ENCODE measurements around the gene CHRNE.

CHRNE gene

DNA sequence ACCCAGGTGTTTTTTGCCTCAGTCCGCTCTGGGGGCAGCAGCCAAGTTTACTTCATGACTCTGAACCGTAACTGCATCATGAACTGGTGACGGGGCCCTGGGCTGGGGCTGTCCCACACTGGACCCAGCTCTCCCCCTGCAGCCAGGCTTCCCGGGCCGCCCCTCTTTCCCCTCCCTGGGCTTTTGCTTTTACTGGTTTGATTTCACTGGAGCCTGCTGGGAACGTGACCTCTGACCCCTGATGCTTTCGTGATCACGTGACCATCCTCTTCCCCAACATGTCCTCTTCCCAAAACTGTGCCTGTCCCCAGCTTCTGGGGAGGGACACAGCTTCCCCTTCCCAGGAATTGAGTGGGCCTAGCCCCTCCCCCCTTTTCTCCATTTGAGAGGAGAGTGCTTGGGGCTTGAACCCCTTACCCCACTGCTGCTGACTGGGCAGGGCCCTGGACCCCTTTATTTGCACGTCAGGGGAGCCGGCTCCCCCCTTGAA lies 5.7 kb downstream of the CHRNE start:
- Histone ChIP-seq H3K27me3 (ENCODE audit: insufficient read depth, low read depth) (no peaks in the 10 kb centered on the region), H3K27ac (no peak overlapping the region), H2AFZ (ENCODE audit: low read depth) (no peak overlapping the region), H4K20me1 (ENCODE audit: insufficient read depth) (no peaks in the 10 kb centered on the region), H3K4me1 (ENCODE audit: low read depth, poor library complexity, severe bottlenecking) (no peaks in the 10 kb centered on the region), H3K4me2 (no peak overlapping the region), H3K79me2 (ENCODE audit: insufficient read depth, low read depth) (no peaks in the 10 kb centered on the region), H3K4me3 (IDR thresholded peaks at IDR 0.05; ENCODE audit: insufficient read depth, low read depth, low read length) (no peak overlapping the region), H3K9ac (no peak overlapping the region), H3K36me3 (ENCODE audit: insufficient read depth) (no peaks in the 10 kb centered on the region)
- no peak for TF ChIP-seq CTCF (conservative IDR thresholded peaks at IDR 0.05; ENCODE audit: low read depth, low read length)

DNA sequence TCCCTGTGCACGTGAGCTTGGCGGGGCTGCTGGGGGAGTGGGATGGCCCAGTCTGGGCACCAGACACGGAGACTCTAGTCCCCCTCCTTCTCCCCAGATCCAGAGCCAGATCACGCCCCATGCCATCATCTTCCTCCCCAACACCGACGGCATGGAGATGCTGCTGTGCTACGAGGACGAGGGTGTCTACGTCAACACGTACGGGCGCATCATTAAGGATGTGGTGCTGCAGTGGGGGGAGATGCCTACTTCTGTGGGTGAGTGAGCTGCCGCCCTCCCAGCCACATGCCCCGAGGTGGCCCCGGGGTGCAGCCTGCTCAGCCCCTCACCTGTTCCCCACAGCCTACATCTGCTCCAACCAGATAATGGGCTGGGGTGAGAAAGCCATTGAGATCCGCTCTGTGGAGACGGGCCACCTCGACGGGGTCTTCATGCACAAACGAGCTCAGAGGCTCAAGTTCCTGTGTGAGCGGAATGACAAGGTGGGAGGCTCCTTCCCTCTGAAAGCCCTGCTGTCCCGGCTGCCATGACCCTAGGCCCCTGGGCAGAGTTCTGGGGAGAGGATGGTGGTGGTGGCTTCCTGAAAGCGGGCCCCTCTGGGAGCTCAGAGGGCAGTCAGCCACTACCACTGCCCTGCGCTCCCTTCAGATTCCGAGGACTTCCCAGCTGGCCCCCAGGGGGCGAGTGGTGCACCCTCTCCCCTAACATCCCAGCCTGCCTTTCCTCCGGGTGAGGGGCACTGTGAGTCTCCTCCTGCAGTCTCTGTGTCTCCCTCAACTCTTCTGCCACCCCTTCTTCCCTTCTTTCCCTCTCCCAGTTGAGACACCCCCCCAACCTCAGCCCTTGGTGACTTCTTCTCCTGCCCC lies 6.3 kb downstream of the CHRNE start:
- Histone ChIP-seq H3K27me3 (ENCODE audit: insufficient read depth, low read depth) (no peaks in the 10 kb centered on the region), H3K79me2 (ENCODE audit: insufficient read depth, low read depth) (no peaks in the 10 kb centered on the region), H4K20me1 (ENCODE audit: insufficient read depth) (no peaks in the 10 kb centered on the region), H3K4me1 (ENCODE audit: low read depth, poor library complexity, severe bottlenecking) (no peaks in the 10 kb centered on the region), H3K4me3 (IDR thresholded peaks at IDR 0.05; ENCODE audit: insufficient read depth, low read depth, low read length) (no peak overlapping the region), H2AFZ (ENCODE audit: low read depth) (no peak overlapping the region), H3K27ac (no peak overlapping the region), H3K36me3 (ENCODE audit: insufficient read depth) (no peaks in the 10 kb centered on the region), H3K9ac (no peak overlapping the region), H3K4me2 (no peak overlapping the region)
- no peak for TF ChIP-seq CTCF (conservative IDR thresholded peaks at IDR 0.05; ENCODE audit: low read depth, low read length)

DNA sequence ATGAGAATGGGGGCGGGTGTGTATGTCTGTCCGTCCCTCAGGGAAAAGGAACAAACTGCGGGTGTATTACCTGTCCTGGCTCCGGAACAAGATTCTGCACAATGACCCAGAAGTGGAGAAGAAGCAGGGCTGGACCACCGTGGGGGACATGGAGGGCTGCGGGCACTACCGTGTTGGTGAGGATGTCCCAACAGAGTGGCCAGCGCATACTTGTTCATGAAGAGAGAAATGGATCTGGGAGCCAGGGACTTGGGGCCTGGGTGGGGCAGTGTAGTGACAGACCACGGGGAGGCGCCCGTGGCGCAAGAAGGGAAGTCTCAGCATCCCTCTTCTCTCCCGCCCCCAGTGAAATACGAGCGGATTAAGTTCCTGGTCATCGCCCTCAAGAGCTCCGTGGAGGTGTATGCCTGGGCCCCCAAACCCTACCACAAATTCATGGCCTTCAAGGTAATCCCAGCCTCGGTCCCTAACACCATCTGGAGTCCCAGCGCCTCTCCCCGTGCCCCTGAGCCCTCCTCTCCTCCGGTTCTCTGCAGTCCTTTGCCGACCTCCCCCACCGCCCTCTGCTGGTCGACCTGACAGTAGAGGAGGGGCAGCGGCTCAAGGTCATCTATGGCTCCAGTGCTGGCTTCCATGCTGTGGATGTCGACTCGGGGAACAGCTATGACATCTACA lies 7.1 kb downstream of the CHRNE start:
- Histone ChIP-seq H3K27me3 (ENCODE audit: insufficient read depth, low read depth) (no peaks in the 10 kb centered on the region), H3K79me2 (ENCODE audit: insufficient read depth, low read depth) (no peaks in the 10 kb centered on the region), H4K20me1 (ENCODE audit: insufficient read depth) (no peaks in the 10 kb centered on the region), H2AFZ (ENCODE audit: low read depth) (no peak overlapping the region), H3K36me3 (ENCODE audit: insufficient read depth) (no peaks in the 10 kb centered on the region), H3K27ac (no peak overlapping the region), H3K4me1 (ENCODE audit: low read depth, poor library complexity, severe bottlenecking) (no peaks in the 10 kb centered on the region), H3K9ac (no peak overlapping the region), H3K4me3 (IDR thresholded peaks at IDR 0.05; ENCODE audit: insufficient read depth, low read depth, low read length) (no peak overlapping the region), H3K4me2 (no peak overlapping the region)
- TF ChIP-seq CTCF (conservative IDR thresholded peaks at IDR 0.05; ENCODE audit: low read depth, low read length): no peak

DNA sequence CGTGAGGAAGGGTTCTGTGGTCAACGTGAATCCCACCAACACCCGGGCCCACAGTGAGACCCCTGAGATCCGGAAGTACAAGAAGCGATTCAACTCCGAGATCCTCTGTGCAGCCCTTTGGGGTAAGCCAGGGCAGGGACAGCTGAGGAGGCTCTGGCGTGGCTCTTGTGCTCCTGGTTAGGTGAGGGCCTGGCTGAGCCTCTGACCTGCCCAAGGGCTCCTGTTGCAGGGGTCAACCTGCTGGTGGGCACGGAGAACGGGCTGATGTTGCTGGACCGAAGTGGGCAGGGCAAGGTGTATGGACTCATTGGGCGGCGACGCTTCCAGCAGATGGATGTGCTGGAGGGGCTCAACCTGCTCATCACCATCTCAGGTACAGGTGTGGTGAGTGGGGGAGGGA lies 7.8 kb downstream of the CHRNE start:
- no peak overlapping the region for H3K9ac ChIP-seq
- no peaks in the 10 kb centered on the region for H3K36me3 ChIP-seq (ENCODE audit: insufficient read depth)

More for the DNA sequence above, 7.8 kb downstream of the CHRNE start:
- H4K20me1 ChIP-seq (ENCODE audit: insufficient read depth): no peaks in the 10 kb centered on the region
- no peak overlapping the region for H2AFZ ChIP-seq (ENCODE audit: low read depth)
- H3K79me2 ChIP-seq (ENCODE audit: insufficient read depth, low read depth): no peaks in the 10 kb centered on the region
- H3K27me3 ChIP-seq (ENCODE audit: insufficient read depth, low read depth): no peaks in the 10 kb centered on the region
- no peak for TF ChIP-seq CTCF (conservative IDR thresholded peaks at IDR 0.05; ENCODE audit: low read depth, low read length)
- H3K4me2 ChIP-seq: no peak overlapping the region
- no peak overlapping the region for H3K27ac ChIP-seq
- H3K4me1 ChIP-seq (ENCODE audit: low read depth, poor library complexity, severe bottlenecking): no peaks in the 10 kb centered on the region
- H3K4me3 ChIP-seq (IDR thresholded peaks at IDR 0.05; ENCODE audit: insufficient read depth, low read depth, low read length): no peak overlapping the region
